Left forelimb (tissue), 1 donor: Measurements from ENCODE around the gene COX11.

Source experiments
- DNase-seq: peaks from one replicate; pipeline ENCODE4 v3.0.0-alpha.2; 2018; ENCODE audit warnings: low spot score

The COX11 gene

GRCh38 chr17:54967621-54968261 is 713 bp downstream of the COX11 start:
- DNase-seq = no peak

- no peak for DNase-seq
Observed at GRCh38 chr17:54956791-54957190, 11.7 kb downstream of the COX11 start.

GRCh38 chr17:54951286-54951685 is 17.2 kb downstream of the COX11 start:
- no peak for DNase-seq

- DNase-seq = no peak
Observed at GRCh38 chr17:54950116-54950515, 18.3 kb downstream of the COX11 start.

GRCh38 chr17:54948380-54948779 is 20.1 kb downstream of the COX11 start:
- DNase-seq = no peak

- no peak for DNase-seq
Observed at GRCh38 chr17:54947396-54947795, 21.1 kb downstream of the COX11 start.

- DNase-seq = no peak
Observed at GRCh38 chr17:54945671-54946070, 22.8 kb downstream of the COX11 start.

- no peak for DNase-seq
Observed at GRCh38 chr17:54945231-54945630, 23.2 kb downstream of the COX11 start.

- no peak for DNase-seq
Observed at GRCh38 chr17:54944796-54945195, 23.7 kb downstream of the COX11 start.

- DNase-seq = no peak
Observed at GRCh38 chr17:54941285-54941684, 27.2 kb downstream of the COX11 start.

- DNase-seq = no peak
Observed at GRCh38 chr17:54937426-54937825, 31.0 kb downstream of the COX11 start.

- no peak for DNase-seq
Observed at GRCh38 chr17:54937018-54937417, 31.4 kb downstream of the COX11 start.

GRCh38 chr17:54935471-54935870 is 33.0 kb downstream of the COX11 start:
- no peak for DNase-seq

GRCh38 chr17:54933921-54934320 is 34.5 kb downstream of the COX11 start:
- DNase-seq = no peak

- DNase-seq = no peak
Observed at GRCh38 chr17:54932711-54933110, 35.7 kb downstream of the COX11 start.

- DNase-seq = no peak
Observed at GRCh38 chr17:54927525-54927924, 40.9 kb downstream of the COX11 start.

- DNase-seq = no peak
Observed at GRCh38 chr17:54924405-54924804, 44.0 kb downstream of the COX11 start.

GRCh38 chr17:54920819-54921218 is 47.6 kb downstream of the COX11 start:
- DNase-seq = no peak

GRCh38 chr17:54919425-54919824 is 49.0 kb downstream of the COX11 start:
- DNase-seq = no peak

GRCh38 chr17:54916721-54917120 is 51.7 kb downstream of the COX11 start:
- DNase-seq = no peak
